Embryonic facial prominence (tissue), 1 donor: ENCODE results near the gene UQCC5.

Experiments used
- DNase-seq: peaks from one replicate; pipeline ENCODE4 v3.0.0-alpha.2; 2016; ENCODE audit errors: extremely low spot score

Gene UQCC5

DNA sequence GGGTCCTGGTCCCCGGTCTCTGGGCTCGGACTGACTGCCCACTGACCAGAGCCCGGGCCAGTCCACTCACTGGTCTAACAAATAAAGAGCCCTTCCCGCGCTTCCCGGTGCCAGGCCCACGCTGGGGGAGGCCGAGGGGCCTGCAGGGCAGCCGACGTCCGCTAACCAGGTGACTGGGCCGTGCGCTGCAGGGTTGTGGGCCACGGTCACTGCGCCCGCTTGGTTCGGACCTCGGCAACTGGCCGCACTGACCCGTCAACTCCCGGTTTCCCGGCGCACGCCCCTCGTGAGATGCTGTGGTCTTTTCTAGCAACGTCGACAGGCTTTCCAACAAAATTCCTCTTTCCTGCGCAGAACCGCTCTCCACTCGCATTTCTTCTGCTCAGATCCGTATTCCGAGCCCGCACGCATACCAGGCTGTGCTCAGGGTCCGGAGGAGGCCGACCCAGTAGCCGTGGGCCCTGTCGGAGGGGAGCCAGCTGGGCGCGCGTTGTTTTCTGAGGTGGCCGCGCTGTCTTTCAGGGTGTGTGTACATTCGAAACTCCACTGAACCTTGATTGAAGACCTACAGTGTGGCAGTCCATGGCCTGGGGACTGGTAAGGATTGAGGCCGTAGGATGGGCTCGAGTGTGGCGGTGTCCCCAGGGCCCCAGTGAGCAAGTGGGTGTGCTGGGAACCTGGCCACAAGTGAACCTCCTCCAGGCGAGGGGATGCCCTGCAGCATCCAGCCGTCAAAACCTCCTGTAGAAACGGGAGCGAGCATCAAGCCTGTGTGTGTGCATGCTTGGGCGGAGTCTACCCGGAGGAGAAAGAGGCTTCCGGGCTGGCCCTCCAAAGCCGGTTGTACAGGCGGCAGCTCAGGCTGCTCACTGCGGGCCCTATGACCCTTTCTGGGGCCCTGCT lies 1.9 kb upstream of the UQCC5 start:
- DNase-seq = no peak

DNA sequence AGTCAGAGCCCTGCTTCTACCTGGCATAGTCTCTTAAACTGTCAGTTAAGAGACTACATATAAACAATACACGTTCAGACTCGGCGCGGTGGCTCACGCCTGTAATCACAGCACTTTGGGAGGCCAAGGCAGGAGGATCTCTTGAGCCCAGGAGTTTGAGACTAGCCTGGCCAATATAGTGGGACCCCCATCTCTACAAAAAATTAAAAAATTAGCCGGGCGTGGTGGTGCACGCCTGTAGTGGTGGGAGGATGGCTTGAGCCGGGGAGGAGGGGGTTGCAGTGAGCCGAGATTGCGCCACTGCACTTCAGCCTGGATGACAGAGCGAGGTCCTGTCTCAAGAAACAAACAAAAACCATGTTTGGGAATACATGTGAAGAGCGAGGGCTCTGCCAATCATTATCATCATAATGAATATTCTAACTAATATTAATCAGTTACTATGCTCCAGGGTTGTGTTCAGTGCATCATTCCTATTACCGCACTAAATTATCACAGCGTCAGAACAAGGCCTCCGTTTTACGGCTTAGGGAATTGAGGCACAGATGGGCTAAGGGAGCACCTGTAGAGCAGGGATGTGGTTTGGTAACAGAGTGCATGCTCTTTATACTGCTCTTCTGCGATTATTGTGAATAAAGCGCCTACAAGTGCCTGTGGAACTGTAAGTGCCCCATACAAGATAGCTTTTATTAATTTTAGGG lies 844 bp upstream of the UQCC5 start:
- DNase-seq = no peak

DNA sequence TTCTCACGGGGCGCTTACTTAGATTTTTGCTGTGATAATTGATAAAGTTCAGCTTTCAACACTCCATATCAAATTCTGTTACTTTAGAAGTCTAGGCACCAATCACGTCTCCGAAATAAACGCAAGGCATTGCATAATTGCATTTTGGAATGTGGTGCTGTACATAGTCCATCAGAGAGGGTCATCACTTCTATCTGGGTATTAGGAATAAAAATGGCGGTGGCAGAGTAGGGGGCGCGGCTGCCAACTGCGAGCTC lies 365 bp upstream of the UQCC5 start:
- no peak for DNase-seq

DNA sequence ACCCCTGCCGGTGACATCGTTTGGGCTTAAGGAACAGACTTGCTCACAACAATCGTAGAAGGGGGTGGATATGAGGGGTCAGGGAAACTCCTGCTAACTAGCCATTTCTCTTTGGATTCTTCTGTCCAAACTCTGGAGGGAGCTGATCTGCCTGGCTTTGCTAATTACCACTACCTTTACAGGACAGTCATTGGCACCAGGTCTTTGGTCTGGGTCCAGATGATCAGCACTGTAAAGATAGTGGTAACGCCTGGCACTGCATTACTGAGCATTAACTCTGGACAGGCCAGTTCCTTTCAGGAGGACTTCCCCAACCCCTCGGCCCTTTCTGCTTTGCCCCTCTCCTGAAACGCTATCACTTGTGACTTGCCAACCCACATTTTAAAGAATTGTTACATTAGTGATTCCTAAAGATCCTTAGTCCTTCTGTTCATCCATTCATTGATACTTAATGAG lies 788 bp downstream of the UQCC5 start:
- DNase-seq = no peak

DNA sequence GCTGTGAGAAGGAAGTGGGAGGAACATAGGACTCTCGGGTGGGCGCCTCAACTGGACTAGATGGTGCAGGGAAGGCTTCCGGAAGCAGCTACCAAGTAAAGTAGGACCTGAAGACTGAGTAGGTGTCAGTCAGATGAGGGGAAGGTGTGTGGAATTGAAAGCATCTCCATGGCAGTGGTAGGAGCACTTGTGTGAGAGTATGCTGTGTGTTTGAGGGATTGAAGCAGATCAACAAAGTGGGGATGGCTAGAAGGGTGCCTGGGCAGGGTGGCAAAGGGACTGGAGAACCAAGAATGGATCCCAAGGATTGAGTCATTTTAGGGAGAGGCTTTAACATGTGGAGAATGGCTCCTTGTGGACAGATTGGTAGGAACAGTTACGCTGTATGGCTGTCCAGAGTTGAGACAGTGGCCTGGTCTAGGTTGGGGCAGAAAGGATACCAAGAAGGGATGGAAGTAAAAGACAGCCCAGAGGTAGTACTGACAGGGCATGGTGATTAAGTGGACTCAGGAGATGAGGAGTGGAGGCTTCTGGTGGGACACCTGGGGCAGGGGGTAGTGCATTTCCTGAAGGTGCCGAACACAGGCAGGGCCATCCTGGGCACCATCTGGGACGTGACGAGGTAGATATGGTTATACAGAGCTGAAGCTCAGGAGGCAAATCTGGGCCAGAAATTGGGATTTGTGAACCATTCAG lies 1.5 kb downstream of the UQCC5 start:
- no peak for DNase-seq

DNA sequence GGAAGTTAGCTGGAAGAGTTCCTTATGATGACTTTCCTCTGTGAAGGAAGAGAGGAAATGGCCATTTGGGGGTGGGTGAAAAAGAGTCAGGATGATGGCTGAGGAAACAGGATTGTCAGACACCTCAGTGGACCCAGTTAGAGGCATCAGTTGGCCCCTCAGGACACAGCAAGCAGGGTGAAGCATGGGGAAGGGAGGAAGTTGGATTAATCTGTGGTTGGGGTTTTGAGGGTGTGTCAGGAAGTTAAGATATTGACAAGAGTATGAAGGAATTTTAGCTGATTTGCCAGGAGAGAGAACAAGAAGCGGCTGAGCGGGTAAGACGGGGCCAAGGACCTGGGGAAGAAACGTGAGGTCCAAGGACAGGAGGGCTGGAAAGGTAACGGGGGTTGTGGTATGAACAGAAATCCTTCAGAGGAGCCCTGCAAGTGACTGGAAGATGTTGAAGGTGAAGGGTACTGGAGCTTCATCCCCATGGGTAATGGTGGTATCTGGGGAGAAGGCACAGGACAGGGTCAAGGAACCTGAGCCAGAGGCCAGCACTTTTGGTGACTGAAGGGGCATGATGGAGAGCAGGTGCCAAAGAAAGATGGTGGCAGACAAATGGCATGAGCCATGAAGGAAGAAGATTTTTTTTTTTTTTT lies 2.7 kb downstream of the UQCC5 start:
- no peak for DNase-seq

DNA sequence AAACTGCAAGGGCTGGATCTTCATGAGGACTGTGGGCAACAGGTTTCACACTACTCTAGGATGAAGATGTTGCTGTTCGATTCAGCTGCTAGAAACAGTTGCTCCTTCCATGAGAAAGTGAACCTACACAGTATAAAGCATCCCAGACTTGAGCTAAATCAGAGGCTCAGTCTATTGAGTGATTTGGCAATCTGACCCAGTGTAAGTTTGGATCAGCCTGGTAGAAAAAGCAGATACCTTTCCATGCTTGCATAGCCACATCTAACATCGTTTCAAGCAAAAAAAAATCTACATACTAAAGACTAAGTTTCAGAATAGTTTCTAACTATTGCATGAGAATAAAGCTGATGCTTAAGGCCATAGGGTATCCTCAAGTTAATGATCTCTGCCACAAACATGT lies 4.6 kb downstream of the UQCC5 start:
- no peak for DNase-seq

DNA sequence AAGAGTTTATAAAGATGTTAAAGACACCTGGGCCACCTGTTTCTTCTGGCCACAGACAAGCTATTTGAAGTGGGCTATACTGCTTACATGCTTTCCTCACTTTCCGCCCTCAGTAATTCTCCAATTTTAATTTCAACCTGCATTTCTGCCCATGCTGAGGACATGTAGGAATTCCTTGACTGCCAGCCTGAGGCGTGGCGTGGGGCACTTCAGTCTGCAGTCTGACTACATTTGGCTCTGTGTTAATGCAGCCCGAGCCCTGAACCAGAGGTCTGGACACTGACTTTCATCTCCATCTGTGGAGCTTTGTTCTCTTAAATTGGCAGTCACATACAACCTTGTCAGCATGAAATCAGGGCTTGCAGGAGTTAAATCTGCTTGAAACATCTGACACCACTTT lies 8.5 kb downstream of the UQCC5 start:
- DNase-seq = no peak

DNA sequence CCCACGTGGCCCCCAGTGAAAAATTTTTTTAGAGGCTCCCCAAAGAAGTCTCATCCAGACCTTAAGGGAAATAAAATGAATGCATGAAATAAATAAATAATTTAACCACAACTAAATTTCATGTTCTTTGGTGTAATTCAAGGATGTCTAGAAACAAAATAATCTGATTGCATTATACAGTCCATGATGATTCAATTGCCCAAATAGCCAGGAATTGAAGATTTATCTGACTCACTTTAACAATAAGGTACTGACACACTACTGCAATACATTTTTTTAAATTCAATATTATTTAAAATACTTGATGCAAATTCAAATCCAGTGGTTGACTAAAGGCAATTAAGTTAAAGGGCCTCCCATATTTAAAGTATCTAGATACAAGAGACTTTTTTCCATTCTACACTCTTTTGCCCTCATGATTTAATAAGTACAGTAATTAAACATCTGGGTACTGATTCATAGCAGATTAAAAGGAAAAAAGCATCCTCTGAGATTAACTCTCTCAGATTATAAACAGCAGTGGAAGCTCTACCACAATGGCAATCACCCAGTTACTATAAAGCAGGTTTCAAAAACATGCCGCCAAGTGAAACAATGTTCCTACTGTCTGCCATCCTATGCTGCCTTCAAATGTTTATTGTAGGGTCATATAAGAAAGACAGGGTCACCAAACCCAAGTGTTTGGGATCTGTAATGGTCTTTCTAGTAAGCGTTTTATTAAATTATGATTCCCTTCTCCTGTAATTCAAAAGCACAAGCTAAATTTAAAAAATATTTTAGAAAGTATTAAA lies 9.9 kb downstream of the UQCC5 start:
- no peak for DNase-seq

DNA sequence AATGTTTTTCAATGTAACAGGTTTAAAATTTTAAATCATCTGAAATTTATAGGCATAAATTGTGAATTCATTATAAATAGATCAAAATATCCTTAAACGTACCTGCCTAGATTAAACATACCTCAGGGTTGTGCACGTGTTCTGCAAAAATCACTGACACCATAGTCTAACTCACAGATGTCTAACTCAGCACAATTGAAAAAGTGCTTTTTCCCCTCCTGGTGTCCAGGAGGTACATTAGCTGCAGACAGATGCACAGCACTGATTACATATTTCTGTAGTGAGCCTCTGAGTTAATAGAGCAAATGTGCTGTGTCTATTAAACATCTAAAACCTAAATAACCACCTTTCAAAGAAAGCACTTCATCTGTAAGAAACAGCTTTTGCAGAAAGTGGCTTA lies 10.7 kb downstream of the UQCC5 start:
- DNase-seq = no peak

DNA sequence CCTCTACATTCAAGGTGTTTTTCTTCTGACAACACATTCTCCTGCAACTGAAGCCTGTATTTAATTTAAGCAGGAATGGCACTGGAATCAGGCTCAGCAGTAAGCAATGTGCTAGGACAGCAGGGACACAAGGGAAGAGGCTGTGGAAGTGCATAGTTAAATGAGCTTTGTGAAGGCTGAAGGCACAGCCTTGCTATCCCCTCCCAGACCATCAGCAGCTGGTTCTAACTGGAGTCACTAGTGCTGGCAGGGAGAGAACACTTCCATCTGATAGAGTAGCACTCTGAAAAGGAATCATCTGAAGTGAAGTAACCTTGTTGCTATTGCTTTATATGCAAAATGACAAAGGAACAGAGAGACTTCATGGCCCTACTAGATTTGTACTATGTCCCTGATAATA lies 14.7 kb downstream of the UQCC5 start:
- DNase-seq = no peak

DNA sequence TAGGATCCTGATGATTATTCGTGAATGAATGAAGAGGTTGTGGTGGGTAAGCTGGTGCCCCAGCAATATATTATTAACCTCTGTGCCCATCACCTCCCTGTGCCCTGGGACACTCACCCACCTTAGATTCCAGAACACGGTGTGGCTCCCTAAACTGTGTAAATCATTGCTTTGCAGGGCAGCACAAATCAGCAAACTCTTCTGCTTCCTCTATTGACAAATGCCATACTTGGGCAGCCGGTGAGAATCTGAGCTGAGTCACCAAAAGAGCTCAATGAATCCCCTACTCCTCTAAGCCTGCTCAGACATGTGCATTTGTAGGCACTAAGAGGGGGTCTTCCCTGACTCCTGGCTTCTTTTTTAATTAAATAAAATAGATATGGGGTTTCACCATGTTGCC lies 15.7 kb downstream of the UQCC5 start:
- DNase-seq = no peak

DNA sequence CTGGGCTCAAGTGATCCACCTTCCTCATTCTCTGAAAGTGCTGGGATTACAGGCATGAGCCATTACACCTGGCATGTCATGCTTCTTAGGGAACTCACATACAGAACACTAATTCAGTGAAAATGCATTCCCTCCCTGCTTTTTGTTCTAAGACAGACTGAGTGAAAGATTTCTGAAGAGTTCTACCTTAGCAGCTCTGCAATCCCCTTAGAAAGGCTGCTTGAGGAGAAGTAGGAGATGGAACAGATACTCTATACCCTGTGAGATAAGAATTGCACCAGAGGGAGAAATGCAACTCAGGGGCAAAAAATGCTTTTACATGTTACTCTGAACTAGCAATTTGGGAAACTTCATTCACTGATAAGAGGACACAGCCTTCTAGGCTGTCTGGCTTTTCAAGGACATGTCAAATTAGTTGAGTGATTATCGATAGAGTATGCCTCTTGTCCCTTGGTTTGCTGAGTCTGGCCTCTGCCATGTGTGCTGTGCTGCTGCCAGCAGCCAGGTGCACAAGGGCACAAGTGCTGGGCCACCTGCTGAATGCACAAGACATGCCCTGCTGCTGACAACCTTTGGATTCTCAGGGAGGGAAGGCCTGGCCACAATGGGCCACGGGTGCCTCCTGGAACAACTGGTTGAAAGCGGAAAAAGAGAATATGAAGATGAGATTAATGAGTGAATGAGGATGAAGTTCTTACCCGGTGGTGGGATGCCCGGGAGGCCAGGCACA lies 17.8 kb downstream of the UQCC5 start:
- DNase-seq = no peak

DNA sequence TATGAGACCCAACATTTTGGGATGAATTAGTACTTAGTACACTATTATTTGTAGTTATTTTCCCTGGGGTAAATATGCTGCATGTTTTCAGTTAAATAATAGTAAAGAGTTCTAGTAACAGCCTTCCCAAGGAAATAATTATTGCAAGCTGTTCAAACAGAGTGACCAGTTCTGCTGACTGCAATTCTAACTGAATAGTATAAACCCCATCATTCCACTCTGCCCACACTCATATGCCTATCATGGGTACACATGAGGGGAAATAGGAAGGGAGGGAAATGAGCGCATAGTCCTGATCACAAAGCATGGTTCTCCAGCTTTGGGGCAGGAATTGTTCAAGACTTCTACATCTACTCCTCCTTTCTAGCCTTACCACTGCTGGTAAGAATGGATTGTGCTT lies 18.7 kb downstream of the UQCC5 start:
- no peak for DNase-seq

DNA sequence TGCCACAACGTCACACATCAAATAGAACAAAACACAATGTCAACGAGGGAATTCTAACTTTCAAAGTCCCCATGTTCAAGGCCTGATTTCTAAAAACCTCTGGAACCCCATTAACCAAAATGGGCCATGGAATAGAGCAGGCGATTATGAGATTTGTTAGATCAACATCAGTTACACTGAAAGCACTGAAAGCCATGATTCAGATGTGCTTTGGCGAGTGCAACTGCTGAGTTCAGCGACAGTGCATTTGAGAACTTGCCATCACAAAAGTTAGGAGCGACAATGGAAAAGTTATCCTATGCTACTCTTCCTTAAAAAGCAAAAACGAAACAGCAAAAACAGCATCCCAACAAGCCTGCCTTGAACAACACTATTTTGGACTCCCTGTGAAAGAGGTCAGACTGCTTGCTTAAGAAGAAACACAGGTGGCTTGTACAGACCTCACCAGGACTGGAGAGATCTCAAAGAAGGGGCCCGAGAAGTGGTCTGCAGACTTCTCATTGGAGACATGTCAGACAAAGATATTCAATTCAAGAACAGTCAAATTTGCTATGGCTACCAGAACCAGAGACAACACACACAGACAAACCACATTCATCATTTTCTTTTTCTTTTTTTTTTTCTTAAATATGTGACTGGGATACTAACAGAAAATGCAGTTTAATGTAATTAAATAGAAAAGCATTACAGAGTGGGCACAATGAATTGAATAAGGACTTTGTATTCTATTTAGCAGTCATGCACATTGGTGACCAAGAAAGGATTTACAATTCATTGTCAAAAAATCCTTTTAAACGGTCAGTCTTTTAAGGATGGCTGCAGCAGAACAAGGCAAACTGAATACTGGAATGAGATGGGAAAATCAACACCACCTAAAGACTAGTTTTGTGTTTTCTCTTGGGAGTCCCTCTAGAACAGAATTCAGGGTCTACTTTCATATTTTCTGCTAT lies 20.9 kb downstream of the UQCC5 start:
- DNase-seq = no peak

DNA sequence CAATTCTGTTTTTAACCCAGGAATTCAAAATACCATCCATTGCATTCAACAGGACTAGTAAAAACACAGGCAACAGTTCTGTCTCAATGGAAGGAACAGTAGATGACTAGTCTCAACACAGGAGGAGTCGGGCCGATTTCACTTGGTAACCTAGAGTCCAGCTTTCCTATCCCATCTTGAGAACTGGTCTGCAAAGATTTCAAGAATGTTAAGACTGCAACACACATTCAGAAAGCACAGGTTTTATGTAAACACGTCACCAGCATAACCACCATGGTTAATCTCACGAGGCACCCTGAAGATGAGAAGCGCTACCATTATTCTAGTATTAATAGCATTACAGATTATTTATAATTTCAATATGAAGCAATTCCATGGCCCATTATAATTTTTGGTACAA lies 22.0 kb downstream of the UQCC5 start:
- DNase-seq = no peak

DNA sequence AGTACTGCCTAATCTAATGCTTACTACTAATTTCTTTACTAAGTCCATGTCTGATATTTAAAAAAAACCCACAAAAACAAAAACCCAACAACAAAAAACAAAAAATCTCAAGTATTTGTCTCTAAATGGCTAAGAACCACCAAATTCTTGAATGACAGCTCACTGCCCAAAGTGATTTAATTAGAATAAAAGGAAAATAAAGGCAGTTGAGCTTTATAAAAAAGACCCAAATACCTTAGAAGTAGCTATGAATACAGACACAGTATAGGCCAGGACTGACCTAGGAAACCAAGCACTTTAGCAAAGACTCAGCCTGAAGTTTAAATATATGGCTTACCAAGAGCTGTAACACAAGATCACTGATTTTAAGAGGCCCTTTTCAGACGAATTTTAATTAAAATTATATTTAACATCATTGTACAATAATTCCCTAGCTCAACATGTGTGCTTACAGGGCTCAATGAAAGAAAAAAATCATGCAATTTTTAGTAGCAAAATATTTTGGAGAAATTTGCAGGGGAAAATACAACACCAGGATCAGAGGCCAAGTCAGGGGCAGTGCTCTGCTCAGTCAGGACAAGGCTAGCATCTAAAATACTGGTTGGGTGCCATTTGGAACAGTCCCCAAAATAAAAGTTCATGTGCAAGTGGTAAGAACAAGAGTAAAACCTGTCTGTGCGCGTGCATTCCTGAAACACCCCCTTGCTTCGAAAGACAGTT lies 24.8 kb downstream of the UQCC5 start:
- DNase-seq = no peak

DNA sequence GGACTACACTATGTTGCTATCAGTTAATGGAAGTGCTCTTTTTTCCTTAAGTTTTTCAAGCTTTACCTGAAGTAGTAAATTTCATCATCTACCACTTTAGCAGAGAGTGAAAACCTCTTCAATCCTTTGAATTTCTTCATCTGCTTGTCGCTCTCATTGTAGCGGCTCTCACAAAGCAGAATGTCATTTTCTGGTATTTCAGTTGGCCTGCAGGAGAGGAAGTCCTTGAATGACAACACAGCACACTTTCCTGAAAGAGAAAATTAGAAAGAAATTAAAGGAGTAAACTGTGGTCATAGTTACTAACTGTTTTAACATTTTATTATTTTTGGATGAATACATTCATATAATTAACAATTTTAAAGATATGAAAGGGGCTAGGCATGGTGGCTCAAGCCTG lies 27.6 kb downstream of the UQCC5 start:
- DNase-seq = no peak

DNA sequence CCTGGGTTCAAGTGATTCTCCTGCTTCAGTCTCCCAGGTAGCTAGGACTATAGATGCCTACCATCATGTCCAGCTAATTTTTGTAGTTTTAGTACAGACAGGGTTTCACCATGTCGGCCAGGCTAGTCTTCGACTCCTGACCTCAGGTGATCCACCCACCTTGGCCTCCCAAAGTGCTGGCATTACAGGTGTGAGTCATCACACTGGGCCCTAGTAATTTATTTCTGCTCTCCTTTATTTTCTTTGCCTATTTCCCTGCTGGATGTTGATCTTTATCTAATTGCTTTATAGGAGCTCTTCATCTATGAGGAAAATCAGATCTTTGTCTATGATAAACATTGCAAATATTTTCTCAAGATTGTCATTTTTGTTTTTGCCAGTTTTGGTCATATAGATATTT lies 31.7 kb downstream of the UQCC5 start:
- no peak for DNase-seq
